ENCODE data around the gene ZNF100. TPM values are rescaled to one million over a fixed set of nuclear protein-coding genes. Genes with fewer than 3 reads are reported as not detected.
A peak's percentile ranks its signal among the peaks of the same experiment; 100 is the strongest.
"Not testable (repeated sequence)": the region's sequence is repeated elsewhere in the genome, so short reads cannot be mapped to it uniquely, and the experiment has no call there.

Gene ZNF100
- 5.4 TPM for total RNA-seq

DNA sequence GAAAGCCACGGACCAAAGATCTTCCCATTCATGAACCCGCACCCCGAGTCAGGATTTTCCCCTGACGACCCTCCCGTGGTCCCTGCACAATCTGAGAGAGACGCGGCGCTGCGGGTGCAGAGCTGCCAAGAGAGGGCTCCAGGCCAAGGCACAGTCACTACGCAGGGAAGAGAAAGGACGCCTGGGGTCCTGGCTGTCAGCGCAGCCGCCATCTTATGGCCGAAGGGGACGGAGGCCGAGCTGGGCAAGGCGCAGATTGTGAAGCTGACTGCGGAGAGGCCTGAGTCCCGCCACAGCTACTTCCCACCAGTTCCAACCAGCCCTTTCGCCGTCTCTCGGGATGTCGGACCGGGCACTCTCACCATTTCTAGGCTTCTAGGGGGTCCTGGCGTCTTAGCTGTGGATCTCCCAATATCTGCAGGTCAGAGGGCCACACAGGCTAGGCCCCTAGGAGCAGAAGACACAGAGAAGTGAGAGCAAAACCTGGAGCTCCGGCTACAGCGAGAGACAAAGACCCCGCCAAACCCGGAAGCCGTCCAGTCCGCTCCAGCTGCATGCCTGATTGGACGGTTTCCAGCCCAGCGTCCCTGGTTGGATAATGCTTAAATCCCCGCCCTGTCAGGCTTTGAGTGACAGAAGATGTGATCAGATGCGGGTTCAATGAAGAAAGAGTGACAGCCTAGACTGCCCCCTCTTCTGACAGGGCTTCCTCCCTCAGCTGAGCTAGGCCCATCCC is at the start of gene ZNF100:
Gene ZNF100, minus strand, starts transcription at position 515 of the 736 bp plus-strand sequence. Its CDS starts 150 bp downstream, at position 365.
- Histone ChIP-seq H3K9me3 (no peaks in the 10 kb centered on the region), H3K36me3 (peaks cover 0 to 14% of the 10 kb centered on the region in 2 donors), H3K27me3 (no peaks in the 10 kb centered on the region), H3K4me3 (peak within 1 kb of the TSS; percentile 57 to 78), H3K27ac (peak within 1 kb of the TSS; percentile 70), H3K4me1 (peaks cover 14% of the 10 kb centered on the region)
- intact Hi-C loops (cut with DNase I) = no loop called here
- DNase-seq (ENCODE audit: extremely low spot score in 2 of 2) = no peak
- TF ChIP-seq, protein P1, sequence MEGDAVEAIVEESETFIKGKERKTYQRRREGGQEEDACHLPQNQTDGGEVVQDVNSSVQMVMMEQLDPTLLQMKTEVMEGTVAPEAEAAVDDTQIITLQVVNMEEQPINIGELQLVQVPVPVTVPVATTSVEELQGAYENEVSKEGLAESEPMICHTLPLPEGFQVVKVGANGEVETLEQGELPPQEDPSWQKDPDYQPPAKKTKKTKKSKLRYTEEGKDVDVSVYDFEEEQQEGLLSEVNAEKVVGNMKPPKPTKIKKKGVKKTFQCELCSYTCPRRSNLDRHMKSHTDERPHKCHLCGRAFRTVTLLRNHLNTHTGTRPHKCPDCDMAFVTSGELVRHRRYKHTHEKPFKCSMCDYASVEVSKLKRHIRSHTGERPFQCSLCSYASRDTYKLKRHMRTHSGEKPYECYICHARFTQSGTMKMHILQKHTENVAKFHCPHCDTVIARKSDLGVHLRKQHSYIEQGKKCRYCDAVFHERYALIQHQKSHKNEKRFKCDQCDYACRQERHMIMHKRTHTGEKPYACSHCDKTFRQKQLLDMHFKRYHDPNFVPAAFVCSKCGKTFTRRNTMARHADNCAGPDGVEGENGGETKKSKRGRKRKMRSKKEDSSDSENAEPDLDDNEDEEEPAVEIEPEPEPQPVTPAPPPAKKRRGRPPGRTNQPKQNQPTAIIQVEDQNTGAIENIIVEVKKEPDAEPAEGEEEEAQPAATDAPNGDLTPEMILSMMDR (IDR thresholded peaks at IDR 0.05) = no peak
- TF ChIP-seq POLR2A (IDR thresholded peaks at IDR 0.05) (peak in 1 of 2 donors; percentile 40), POLR2AphosphoS5 (IDR thresholded peaks at IDR 0.05; ENCODE audit: insufficient read depth in 1 of 2, low read depth in 1 of 2) (peak in 1 of 2 donors; percentile 78)

DNA sequence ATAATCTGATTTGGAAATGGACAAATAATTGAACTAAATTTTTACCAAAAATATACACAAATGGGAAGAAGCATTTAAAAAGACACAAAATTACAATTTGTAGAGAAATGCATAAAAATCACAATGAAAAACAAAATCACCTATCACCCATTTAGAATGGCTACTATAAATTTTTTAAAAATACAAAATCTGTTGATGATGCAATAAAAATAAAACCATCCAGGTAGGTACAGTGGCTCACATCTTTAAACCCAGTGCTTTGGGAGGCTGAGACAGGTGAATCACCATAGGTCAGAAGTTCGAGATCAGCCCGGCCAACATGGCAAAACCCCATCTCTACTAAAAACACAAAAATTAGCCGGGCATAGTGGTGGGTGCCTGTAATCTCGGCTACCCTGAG is 45.1 kb upstream of the ZNF100 start:
- Histone ChIP-seq H3K4me3 (no peak overlapping the region), H3K4me1 (no peaks in the 10 kb centered on the region), H3K27ac (no peak overlapping the region), H3K36me3 (peaks cover 4 to 94% of the 10 kb centered on the region in 2 donors), H3K9me3 (peaks cover 47% of the 10 kb centered on the region), H3K27me3 (no peaks in the 10 kb centered on the region)
- intact Hi-C loops (cut with DNase I) = no loop called here
- no peak for DNase-seq (ENCODE audit: extremely low spot score in 2 of 2)
- TF ChIP-seq POLR2A (IDR thresholded peaks at IDR 0.05) = no peak
- TF ChIP-seq, protein P1 (IDR thresholded peaks at IDR 0.05) = no peak
- TF ChIP-seq POLR2AphosphoS5 (IDR thresholded peaks at IDR 0.05; ENCODE audit: insufficient read depth in 1 of 2, low read depth in 1 of 2) = no peak

DNA sequence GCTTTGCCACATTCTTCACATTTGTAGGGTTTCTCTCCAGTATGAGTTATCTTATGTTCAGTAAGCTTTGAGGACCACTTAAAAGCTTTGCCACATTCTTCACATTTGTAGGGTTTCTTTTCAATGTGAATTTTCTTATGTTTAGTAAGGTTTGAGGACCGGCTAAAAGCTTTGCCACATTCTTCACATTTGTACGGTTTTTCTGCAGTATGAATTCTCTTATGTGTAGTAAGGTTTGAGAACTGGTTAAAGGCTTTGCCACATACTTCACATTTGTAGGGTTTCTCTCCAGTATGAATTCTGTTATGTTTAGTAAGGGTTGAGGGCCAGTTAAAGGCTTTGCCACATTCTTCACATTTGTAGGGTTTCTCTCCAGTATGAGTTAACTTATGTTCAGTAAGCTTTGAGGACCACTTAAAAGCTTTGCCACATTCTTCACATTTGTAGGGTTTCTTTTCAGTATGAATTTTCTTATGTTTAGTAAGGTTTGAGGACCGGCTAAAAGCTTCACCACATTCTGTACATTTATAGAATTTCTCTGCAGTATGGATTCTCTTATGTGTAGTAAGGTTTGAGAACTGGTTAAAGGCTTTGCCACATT is 41.1 kb upstream of the ZNF100 start:
- H3K4me1 ChIP-seq; intact Hi-C loops (cut with DNase I); DNase-seq (ENCODE audit: extremely low spot score in 2 of 2); H3K27me3 ChIP-seq; H3K4me3 ChIP-seq; H3K27ac ChIP-seq: not testable (repeated sequence)
- Histone ChIP-seq H3K9me3 (peaks cover 66% of the 10 kb centered on the region), H3K36me3 (peaks cover 4 to 55% of the 10 kb centered on the region in 2 donors)

DNA sequence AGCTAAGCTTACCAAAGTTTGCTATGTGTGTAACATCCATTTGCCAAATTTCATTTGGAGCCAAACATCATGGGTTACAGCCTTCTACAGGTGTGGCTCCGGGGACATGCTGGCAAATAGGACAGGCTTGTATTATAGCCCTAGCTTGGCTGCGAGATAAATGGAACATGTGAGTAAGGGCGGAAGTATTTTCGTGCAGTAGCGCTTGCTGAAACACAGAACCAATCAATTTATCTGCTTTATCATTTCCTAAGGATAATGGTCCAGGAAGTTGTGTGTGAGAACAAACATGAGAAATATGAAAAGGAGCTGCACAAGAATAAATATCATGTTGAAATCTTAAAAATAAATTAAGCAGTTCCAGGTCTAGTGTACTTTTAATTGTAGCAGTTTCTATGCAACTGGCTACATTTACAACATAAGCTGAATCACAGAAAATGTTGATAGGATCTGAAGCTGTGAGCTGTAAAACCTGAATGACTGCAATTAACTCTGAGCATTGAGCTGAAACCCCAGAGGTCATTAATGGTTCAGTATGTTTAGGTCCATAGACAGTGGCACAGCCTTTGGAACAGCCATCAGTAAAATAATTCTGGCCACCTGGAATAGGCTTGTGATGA is 22.2 kb upstream of the ZNF100 start:
- no peaks in the 10 kb centered on the region for H3K27me3 ChIP-seq
- no peak for DNase-seq (ENCODE audit: extremely low spot score in 2 of 2)
- H3K4me1 ChIP-seq = no peaks in the 10 kb centered on the region
- no peak overlapping the region for H3K4me3 ChIP-seq
- H3K36me3 ChIP-seq = no peaks in the 10 kb centered on the region
- intact Hi-C loops (cut with DNase I) = no loop called here
- TF ChIP-seq, protein P1 (IDR thresholded peaks at IDR 0.05) = no peak
- no peak for TF ChIP-seq POLR2A (IDR thresholded peaks at IDR 0.05)
- no peak for TF ChIP-seq POLR2AphosphoS5 (IDR thresholded peaks at IDR 0.05; ENCODE audit: insufficient read depth in 1 of 2, low read depth in 1 of 2)
- H3K27ac ChIP-seq = no peak overlapping the region
- no peaks in the 10 kb centered on the region for H3K9me3 ChIP-seq

DNA sequence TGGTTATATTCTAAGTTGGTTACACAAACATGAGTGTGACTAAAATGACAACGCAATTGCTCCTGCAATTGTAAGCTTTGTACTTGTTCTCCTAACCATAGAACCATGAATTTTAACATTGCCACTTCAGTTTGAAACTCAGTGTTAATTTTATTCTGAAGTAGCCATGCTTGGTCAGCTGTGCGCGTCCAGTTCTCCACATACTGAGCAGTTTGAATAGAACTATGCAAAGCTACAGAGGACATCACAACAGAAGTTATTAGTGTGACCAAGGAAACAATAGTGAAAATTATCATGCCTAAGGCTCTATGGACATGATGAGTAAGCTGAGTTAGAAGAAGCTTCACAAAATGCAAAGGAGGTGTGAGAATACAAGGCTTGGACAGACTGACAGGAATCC is 19.6 kb upstream of the ZNF100 start:
- Histone ChIP-seq H3K27ac (no peak overlapping the region), H3K4me3 (no peak overlapping the region), H3K9me3 (no peaks in the 10 kb centered on the region), H3K27me3 (no peaks in the 10 kb centered on the region), H3K4me1 (no peaks in the 10 kb centered on the region), H3K36me3 (no peaks in the 10 kb centered on the region)
- intact Hi-C loops (cut with DNase I) = no loop called here
- no peak for TF ChIP-seq POLR2A (IDR thresholded peaks at IDR 0.05)
- no peak for TF ChIP-seq POLR2AphosphoS5 (IDR thresholded peaks at IDR 0.05; ENCODE audit: insufficient read depth in 1 of 2, low read depth in 1 of 2)
- TF ChIP-seq, protein P1 (IDR thresholded peaks at IDR 0.05) = no peak
- DNase-seq (ENCODE audit: extremely low spot score in 2 of 2) = no peak

DNA sequence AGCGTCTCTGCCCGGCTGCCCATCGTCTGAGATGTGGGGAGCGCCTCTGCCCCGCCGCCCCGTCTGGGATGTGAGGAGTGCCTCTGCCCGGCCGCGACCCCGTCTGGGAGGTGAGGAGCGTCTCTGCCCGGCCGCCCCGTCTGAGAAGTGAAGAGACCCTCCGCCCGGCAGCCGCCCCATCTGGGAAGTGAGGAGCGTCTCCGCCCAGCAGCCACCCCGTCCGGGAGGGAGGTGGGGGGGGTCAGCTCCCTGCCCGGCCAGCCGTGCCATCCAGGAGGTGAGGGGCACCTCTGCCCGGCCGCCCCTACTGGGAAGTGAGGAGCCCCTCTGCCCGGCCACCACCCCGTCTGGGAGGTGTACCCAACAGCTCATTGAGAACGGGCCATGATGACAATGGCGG is 8.4 kb upstream of the ZNF100 start:
- not testable (repeated sequence) for H3K4me3 ChIP-seq

DNA sequence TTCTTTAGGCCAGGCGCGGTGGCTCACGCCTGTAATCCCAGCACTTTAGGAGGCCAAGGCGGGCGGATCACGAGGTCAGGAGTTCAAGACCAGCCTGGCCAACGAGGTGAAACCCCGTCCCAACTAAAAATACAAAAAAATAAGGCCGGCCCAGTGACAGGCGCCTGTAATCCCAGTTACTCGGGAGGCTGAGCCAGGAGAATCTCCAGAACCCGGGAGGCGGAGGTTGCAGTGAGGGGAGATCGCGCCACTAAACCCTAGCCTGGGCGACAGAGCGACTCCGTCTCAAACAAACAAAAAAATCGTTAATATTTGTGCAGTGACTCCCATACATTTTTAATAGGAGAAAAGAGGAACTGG is 694 bp downstream of the ZNF100 start:
- intact Hi-C loops (cut with DNase I); DNase-seq (ENCODE audit: extremely low spot score in 2 of 2); H3K9me3 ChIP-seq; H3K27me3 ChIP-seq: not testable (repeated sequence)
- Histone ChIP-seq H3K36me3 (peaks cover 0 to 14% of the 10 kb centered on the region in 2 donors), H3K4me1 (peaks cover 14% of the 10 kb centered on the region), H3K27ac (peak overlapping the region; percentile 70), H3K4me3 (peak overlapping the region; percentile 57 to 78)

More for the DNA sequence above, 8.4 kb upstream of the ZNF100 start:
- H3K36me3 ChIP-seq; intact Hi-C loops (cut with DNase I); DNase-seq (ENCODE audit: extremely low spot score in 2 of 2); H3K4me1 ChIP-seq; H3K27me3 ChIP-seq; H3K27ac ChIP-seq; H3K9me3 ChIP-seq: not testable (repeated sequence)

Data from vagina (tissue), 2 donors.